ENCODE results near the gene MUC2.

Gene MUC2

DNA sequence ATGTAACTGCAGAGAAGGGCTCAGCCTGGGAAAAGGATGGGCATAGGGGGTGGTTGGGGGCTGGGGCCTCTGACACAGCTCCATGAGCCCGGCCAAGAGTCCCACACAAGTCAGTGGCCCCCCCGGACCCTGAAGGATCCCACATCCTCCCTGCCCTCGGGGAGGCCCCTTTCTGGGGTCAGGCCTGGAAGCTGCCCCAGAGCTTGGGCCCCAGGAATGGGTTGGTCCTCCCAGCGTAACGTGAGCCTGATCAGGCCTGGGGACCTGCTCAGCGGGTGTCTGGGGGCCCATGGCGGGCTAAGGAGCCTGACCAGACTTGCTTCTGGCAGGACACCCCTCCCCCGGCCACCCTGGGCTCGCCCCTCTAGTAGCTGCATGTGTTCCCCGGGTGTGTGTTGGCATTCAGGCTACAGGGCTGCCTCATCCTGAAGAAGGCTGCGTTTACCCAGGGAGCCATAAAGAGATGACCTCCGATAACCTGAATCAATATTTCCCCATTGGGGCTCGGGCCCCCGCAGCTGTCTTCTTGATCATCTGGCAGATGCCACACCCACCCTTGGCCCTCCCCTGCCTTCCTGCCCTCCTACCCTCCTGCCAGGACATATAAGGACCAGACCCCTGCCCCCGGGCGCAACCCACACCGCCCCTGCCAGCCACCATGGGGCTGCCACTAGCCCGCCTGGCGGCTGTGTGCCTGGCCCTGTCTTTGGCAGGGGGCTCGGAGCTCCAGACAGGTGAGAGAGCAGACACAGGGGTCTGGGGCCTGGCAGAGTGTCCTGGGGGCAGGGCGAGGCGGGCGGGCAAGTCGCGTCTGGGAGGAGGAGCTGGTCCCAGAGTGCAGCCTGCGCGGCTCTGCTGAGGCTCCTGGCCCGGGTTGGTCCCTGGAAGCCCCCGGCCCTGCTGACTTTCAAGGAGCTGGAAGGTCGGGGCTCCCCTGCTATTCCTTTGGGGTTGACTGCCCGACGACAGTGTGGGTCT, at the start of gene MUC2:
Gene MUC2 (plus strand): TSS at position 631 of the 978 bp plus-strand sequence.
- H3K27me3 Mint-ChIP-seq, result peaks cover 5% of the 10 kb centered on the region
- no peak within 1 kb of the TSS for H3K4me3 Mint-ChIP-seq

DNA sequence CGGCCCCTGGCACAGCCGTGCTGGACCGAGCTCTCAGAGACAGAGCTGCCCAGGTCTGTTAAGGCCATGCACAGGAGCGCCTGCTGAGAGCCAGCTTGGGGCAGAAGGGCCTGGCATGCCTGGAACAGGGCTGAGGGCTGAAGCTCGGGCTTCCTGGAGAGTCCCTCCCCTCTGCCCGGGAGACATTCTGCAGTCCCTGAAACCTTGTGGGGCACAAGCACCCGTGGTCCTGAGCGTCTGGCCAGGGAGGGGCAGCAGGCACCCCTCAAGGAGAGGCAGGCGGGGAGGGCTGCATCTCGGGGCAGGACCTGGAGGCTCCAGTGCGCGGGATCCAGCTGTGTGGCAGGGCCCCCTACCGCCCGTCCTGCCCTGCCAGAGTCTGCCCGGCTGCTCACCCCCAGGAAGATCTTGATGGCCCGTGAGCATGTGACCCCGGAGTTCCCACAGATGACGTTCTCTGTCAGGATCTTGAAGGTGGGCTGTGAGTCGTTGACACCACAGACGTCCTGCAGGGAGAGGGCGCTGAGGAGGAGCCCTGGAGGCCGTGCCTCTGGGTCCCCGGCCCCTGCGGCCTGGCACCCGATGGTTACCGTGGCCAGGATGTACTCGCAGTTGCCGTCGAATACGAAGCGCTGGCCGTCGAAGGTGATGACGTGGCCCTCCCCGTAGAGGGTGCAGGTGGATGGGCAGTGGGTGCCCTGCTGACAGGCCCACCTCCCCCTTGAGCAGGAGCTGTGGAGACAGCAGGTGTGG, 49.1 kb upstream of the MUC2 start:
- Mint-ChIP-seq H3K27me3 (no peaks in the 10 kb centered on the region), H3K4me3 (no peak overlapping the region), H3K4me1 (ENCODE audit: low read depth) (peaks cover 10% of the 10 kb centered on the region), H3K36me3 (ENCODE audit: low read depth) (peaks cover 91% of the 10 kb centered on the region), H3K27ac (no peak overlapping the region), H3K9me3 (no peaks in the 10 kb centered on the region)
- intact Hi-C loops (cut with micrococcal nuclease), result no loop called here

More for the DNA sequence above, at the start of gene MUC2:
- Mint-ChIP-seq H3K9me3 (no peaks in the 10 kb centered on the region), H3K27ac (no peak within 1 kb of the TSS), H3K36me3 (ENCODE audit: low read depth) (no peaks in the 10 kb centered on the region), H3K4me1 (ENCODE audit: low read depth) (peaks cover 7% of the 10 kb centered on the region)
- intact Hi-C loops (cut with micrococcal nuclease), result no loop called here

DNA sequence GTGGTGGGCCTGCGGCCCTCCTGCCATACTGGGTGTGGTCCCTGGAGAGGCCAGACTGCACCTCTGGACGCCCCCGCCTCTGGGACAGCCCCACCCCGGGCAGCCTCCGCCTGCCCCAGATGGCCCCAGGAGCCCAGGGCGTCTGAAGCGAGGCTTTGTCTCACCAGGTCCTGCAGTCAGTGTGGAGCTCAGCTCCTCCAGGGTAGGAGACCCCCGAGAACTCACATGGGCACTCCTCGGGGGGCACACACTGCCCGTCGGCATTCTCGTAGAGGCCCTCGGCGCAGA, 48.6 kb upstream of the MUC2 start:
- Mint-ChIP-seq H3K4me3 (no peak overlapping the region), H3K27ac (no peak overlapping the region), H3K4me1 (ENCODE audit: low read depth) (peaks cover 10% of the 10 kb centered on the region), H3K27me3 (no peaks in the 10 kb centered on the region), H3K9me3 (no peaks in the 10 kb centered on the region), H3K36me3 (ENCODE audit: low read depth) (peaks cover 96% of the 10 kb centered on the region)
- intact Hi-C loops (cut with micrococcal nuclease), result no loop called here

DNA sequence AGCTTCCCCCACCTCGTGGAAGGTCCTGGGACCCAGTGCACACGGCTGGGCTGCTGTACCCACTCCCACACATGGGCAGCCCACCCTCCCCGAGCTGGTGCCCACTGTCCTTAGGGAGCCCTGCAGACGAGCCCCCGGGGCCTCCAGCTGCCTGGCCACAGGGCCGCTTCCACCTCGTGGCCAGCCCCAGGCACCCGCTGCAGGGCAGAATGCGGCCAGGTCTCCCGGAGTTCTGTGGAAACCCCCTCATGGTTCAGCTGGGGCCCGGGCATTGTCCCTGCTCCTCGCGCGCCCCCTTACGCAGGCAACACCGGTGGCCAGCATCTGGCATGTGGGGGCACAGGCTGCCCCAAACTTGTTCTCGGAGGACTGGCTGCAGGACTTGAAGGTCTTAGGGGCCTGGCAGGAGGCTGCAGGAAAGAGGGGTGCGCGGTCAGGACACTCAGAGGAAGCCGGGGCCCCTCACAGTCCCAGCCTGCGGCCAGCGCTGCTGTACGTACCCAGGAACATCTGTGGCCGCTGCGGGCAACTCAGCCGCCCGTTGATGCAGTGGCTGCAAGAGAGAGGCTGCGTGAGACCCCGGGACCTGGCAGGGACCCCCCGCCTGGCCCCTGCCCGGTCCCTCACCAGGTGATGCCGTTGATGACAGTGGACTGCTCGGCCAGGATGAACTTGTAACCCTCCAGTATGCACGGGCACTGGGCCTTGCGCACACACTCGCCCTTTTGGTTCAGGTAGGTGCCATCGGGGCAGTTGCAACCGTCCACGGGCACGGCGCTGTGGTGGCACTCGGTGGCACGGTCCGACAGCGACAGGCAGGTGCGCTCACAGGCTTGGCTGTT, 47.8 kb upstream of the MUC2 start:
- Mint-ChIP-seq H3K27me3 (no peaks in the 10 kb centered on the region), H3K36me3 (ENCODE audit: low read depth) (peaks cover 98% of the 10 kb centered on the region), H3K9me3 (peaks cover 2% of the 10 kb centered on the region), H3K4me1 (ENCODE audit: low read depth) (peaks cover 12% of the 10 kb centered on the region), H3K27ac (no peak overlapping the region), H3K4me3 (no peak overlapping the region)
- intact Hi-C loops (cut with micrococcal nuclease), result no loop called here

DNA sequence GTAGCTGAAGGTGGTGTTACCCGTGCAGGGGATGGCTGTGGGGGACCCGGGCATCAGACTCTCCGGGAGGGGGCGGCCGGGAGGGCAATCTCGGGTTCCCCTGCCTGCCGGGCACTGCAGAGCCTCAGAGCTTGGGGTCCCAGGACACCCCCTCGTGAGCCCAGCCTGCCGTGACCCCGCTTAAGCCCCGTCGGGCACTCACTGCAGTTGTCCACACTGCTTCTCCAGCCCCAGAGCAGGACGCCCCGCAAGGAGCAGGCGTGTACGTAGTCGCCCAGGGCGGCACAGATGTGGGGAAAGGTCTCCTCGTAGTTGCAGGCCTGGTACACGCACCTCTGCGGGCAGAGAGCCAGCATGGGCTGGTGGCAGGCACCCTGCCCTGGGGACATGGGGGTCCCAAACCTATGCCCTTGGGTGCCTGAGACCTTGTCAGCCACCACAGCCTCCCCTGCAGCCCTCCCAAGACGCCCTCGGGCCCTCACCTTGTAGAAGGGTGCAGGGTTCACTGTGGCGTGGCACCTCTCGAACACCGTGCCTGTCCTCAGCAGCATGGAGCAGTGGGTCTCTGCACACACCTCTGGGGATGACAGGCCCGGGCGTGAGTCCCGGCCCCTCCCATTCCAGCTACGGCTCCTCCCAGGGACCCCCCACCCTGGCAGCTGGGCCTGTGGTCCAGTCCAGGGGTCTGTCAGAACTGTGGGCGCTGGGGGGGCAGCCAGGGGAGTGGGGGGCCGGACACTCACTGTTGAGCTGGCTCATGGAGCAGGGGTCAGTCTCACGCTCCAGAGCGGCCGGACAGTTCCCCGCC, 47.0 kb upstream of the MUC2 start:
- Mint-ChIP-seq H3K27me3 (peaks cover 1% of the 10 kb centered on the region), H3K36me3 (ENCODE audit: low read depth) (peaks cover 98% of the 10 kb centered on the region), H3K4me1 (ENCODE audit: low read depth) (peaks cover 15% of the 10 kb centered on the region), H3K9me3 (peaks cover 6% of the 10 kb centered on the region), H3K4me3 (no peak overlapping the region), H3K27ac (no peak overlapping the region)
- intact Hi-C loops (cut with micrococcal nuclease), result no loop called here

DNA sequence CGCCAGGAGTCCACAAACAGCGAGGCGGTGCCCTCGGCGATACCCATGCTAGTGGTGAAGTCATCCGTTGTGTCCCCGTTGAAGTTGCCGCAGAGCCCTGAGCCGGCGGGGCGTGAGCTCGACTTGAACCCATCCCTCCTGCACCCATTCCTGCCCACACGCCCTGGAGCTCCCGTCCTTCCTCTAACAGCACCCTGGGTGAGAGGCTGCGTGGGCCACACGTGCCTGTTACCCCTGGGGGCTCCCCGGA, 46.5 kb upstream of the MUC2 start:
- H3K27me3 Mint-ChIP-seq, result peaks cover 1% of the 10 kb centered on the region
- no peak overlapping the region for H3K4me3 Mint-ChIP-seq
- no peak overlapping the region for H3K27ac Mint-ChIP-seq
- H3K36me3 Mint-ChIP-seq (ENCODE audit: low read depth), result peaks cover 98% of the 10 kb centered on the region
- intact Hi-C loops (cut with micrococcal nuclease), result no loop called here
- peaks cover 6% of the 10 kb centered on the region for H3K9me3 Mint-ChIP-seq
- peaks cover 10% of the 10 kb centered on the region for H3K4me1 Mint-ChIP-seq (ENCODE audit: low read depth)

DNA sequence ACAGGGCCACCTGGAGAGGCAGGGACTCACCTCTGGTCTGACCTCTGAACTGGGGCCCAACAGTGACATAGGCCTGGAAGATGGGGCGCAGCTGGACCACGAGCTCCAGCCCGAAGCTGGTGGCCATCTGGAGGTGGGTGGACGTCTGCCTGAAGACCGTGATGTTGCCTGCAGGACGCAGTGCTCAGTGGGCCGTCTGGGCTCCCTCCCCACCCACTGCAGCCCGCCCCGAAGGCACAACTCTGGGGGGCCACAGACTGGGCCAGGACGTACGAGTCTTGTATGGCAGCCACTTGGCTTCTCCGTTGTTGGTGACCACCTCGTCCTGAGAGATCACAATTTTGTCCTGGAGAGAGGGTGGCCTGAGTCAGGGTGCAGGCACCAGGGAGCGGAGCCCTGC, 46.1 kb upstream of the MUC2 start:
- Mint-ChIP-seq H3K36me3 (ENCODE audit: low read depth) (peaks cover 98% of the 10 kb centered on the region), H3K4me3 (no peak overlapping the region), H3K27ac (no peak overlapping the region), H3K27me3 (peaks cover 1% of the 10 kb centered on the region), H3K9me3 (peaks cover 6% of the 10 kb centered on the region), H3K4me1 (ENCODE audit: low read depth) (peaks cover 10% of the 10 kb centered on the region)
- intact Hi-C loops (cut with micrococcal nuclease), result no loop called here

DNA sequence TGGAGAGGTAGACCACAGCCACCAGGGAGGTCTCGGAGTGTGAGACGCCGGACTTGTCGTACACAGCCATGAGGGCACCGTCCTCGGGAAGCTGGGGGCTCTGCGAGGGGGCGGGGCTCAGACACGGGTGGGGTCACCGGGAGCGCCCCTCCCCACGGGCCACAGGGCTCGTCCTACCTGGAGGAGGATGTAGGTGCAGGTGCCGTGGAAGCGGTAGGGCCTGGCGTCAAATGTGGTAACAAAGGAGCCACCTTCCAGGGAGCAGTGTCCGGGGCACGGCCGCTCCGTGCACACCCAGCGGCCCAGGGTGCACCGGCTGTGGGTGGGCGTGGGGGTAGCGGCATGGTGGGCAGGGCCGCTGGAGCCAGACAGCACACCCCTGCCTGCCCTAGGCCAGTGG, 45.6 kb upstream of the MUC2 start:
- H3K27ac Mint-ChIP-seq, result no peak overlapping the region
- H3K4me1 Mint-ChIP-seq (ENCODE audit: low read depth), result peaks cover 10% of the 10 kb centered on the region
- H3K27me3 Mint-ChIP-seq, result peaks cover 1% of the 10 kb centered on the region
- no peak overlapping the region for H3K4me3 Mint-ChIP-seq
- peaks cover 97% of the 10 kb centered on the region for H3K36me3 Mint-ChIP-seq (ENCODE audit: low read depth)
- intact Hi-C loops (cut with micrococcal nuclease), result no loop called here
- peaks cover 6% of the 10 kb centered on the region for H3K9me3 Mint-ChIP-seq

DNA sequence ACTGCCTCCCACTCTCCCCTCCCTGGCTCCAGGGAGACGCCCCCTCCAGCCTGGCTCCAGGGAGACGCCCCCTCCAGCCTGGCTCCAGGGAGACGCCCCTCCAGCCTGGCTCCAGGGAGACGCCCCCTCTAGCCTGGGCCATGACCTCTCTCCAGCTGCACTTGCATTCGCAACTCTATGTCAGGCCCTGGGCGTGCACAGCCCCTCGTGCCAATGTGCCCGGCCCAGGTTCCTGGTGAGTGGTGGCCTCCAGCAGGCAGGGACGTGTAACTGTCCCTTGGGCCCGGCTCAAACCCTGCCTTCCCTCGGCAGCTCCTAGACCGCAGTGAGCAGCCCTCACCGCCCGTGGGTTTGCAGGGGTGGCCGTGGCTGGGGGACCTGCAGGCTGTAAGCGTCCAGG, 45.0 kb upstream of the MUC2 start:
- peaks cover 10% of the 10 kb centered on the region for H3K4me1 Mint-ChIP-seq (ENCODE audit: low read depth)
- H3K9me3 Mint-ChIP-seq, result peaks cover 6% of the 10 kb centered on the region
- H3K4me3 Mint-ChIP-seq, result no peak overlapping the region
- H3K27ac Mint-ChIP-seq, result no peak overlapping the region
- peaks cover 91% of the 10 kb centered on the region for H3K36me3 Mint-ChIP-seq (ENCODE audit: low read depth)
- H3K27me3 Mint-ChIP-seq, result peaks cover 1% of the 10 kb centered on the region
- intact Hi-C loops (cut with micrococcal nuclease), result no loop called here

DNA sequence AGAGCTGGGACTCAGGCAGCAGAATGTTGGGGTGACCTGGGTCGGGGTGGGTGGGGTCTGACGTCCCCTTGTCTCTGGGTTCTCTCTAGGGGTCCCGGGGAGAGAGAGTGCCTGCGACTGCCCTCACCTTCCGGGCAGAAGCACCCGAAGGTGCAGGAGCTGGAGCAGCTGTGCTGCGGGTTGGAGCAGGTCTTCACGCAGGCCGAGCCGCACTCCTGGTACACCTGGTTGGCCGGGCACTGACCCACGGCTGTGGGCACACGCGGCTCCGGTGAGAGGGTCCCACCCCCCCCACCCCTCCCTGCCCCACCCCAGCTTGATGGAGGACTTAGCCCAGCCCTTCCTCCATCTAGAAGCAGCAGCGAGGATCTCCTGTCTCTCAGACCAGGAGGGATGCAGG, 44.6 kb upstream of the MUC2 start:
- Mint-ChIP-seq H3K27me3 (peaks cover 1% of the 10 kb centered on the region), H3K4me1 (ENCODE audit: low read depth) (peaks cover 10% of the 10 kb centered on the region), H3K4me3 (no peak overlapping the region), H3K36me3 (ENCODE audit: low read depth) (peaks cover 90% of the 10 kb centered on the region), H3K27ac (no peak overlapping the region), H3K9me3 (peaks cover 6% of the 10 kb centered on the region)
- intact Hi-C loops (cut with micrococcal nuclease), result no loop called here

DNA sequence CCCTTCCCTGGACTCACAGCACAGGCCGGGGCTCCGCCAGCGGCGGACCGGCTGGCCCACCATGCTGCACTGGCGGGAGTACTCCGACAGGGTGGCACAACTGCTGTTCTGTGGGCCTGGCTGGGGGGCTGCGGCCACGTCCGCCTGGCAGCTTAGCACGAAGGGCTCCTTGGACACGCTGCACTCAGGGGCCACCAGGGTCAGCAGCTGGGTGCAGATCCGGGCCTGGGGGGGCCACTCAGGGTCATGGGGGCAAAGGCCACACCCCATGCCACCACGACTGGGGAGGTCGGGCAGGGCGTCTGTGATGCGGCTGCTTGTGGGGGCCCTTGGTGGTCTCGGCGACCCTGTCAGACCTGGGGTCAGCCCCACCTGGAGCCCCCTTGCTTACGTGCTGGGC, 44.1 kb upstream of the MUC2 start:
- Mint-ChIP-seq H3K36me3 (ENCODE audit: low read depth) (peaks cover 90% of the 10 kb centered on the region), H3K9me3 (peaks cover 6% of the 10 kb centered on the region), H3K4me1 (ENCODE audit: low read depth) (peaks cover 10% of the 10 kb centered on the region), H3K27ac (no peak overlapping the region), H3K4me3 (no peak overlapping the region), H3K27me3 (peaks cover 1% of the 10 kb centered on the region)
- intact Hi-C loops (cut with micrococcal nuclease), result no loop called here

DNA sequence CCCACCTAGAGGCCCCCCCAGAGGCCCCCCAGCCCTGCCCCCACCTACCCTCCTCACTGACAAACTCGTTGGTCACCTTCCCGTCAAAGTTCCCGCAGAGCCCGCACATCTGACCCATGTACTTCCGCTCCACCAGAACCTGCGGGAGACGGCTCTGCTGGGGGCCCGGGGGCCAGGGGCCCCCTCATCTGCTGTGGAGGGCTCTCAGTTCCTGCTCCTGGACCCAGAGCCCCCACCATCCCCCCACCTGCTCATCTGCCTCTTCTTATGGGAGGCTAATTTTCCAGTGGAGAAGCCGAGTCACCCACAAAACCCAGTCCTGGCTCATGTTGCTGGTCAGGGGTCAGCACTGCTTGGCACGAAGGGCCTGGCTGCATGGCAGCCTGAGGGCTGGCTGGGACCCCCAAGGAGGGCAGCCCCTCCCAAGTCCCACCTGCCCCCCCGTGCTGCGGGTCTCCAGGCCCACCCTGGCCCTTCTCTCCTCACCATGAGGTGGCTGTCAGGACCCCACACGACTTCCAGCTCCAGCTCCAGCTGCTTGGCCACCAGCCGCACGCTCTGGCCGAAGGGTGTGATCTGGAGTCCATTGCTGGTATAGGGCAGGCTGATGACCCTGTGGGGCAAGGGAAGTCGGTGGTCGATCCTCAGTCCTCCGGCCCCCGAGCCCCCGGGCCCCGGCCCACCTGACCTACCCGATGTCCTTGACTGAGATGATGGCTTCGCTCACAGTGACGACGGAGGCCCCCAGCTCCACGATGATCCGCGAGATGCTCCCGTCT, 43.4 kb upstream of the MUC2 start:
- Mint-ChIP-seq H3K27ac (no peak overlapping the region), H3K27me3 (peaks cover 1% of the 10 kb centered on the region), H3K36me3 (ENCODE audit: low read depth) (peaks cover 82% of the 10 kb centered on the region), H3K9me3 (peaks cover 6% of the 10 kb centered on the region), H3K4me3 (no peak overlapping the region), H3K4me1 (ENCODE audit: low read depth) (peaks cover 10% of the 10 kb centered on the region)
- intact Hi-C loops (cut with micrococcal nuclease), result no loop called here
